BJ (cell line): ENCODE data around the gene LDB1. TPM values are rescaled to one million over a fixed set of nuclear protein-coding genes. Genes with fewer than 3 reads are reported as not detected.

Experiments
- CTCF ChIA-PET: fragments of 350-600 bp; formaldehyde crosslinking; extraction: SDS; loops from one replicate; lab custom pipeline; 2021; ENCODE audit warnings: antibody characterized with exemption, inconsistent platforms; lab: Yijun Ruan, JAX
- POLR2A ChIA-PET: fragments of 300-600 bp; sonication (Branson Sonifier 250); formaldehyde crosslinking; extraction: SDS; loops from one replicate; lab custom pipeline; 2021; ENCODE audit warnings: antibody characterized with exemption; lab: Charles Lee
- DNase-seq: peaks from one replicate; pipeline ENCODE4 v3.0.0-alpha.2; 2011; ENCODE audit warnings: low read depth
- H3K27me3 ChIP-seq: 2 replicates; pipeline ENCODE4 v1.6.0; 2011; ENCODE audit warnings: low read length; ENCODE audit not compliant: control insufficient read depth, insufficient read depth
- H3K36me3 ChIP-seq: 2 replicates; pipeline ENCODE4 v1.5.1; 2011; ENCODE audit warnings: low read length; ENCODE audit not compliant: control insufficient read depth, insufficient read depth
- H3K4me3 ChIP-seq: 2 replicates; pipeline ENCODE4 v1.5.1; 2011; ENCODE audit warnings: low read depth, mild to moderate bottlenecking, control low read depth, low read length
- CTCF ChIP-seq: IDR thresholded peaks from 2 replicates; pipeline ENCODE4 v1.5.1; 2011; ENCODE audit warnings: low read depth, mild to moderate bottlenecking, control low read depth, inconsistent platforms, low read length, moderate library complexity; ENCODE audit not compliant: insufficient read depth
- polyA plus RNA-seq: library from polyadenylated mRNA; depleted of rRNA; stranded (reverse); fragments of >200 nt; gene quantifications from 2 replicates; pipeline ENCODE4 v1.2.3, GENCODE V29; 2011

The LDB1 gene
- polyA plus RNA-seq, 1 experiment: 115 TPM

DNA sequence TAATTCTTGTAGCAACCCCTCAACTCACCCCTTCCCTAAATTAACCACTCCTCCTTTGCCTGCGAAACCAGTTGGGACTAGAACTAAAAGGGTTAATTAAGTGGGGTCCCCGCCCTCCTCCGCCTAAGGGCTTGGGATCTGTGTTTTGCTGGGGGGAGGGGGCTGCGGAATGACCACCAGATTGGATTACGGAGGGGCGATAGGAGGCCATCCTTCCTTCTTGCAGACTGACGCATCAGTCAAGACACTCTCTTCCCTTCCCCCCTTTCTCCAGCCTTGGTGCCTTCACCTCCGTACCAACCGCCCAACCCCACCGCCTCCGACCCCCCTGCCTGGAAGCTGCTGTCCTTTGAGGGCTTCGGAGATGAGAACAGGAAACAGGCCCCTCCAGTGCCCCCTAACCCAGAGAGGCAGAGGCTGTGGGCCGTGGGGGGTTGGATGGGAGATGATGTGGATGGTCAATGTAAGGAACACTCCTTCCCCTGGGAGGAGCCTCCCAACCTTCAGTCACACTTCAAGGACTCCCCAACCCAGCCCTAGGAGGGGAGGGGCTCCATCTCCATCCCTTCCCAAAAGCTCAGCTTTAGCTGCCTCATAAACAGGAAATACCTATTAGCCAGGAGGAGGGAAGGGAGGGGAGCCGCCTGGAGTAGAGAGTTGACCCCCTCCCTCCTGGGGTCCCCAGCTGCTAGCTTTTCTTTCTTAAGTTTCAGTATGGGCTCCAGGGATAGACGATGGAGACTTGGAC lies 997 bp upstream of the LDB1 start:
- Histone ChIP-seq H3K4me3 (peak overlapping the region; percentile 97), H3K36me3 (no peaks in the 10 kb centered on the region; the same call in 1 of the 2 replicates), H3K27me3 (no peaks in the 10 kb centered on the region)
- ChIA-PET POLR2A (interaction anchor here (0.5 kb wide), 1 partner anchor 290 kb away, joined by 3 read pairs; no protein-coding TSS in a partner anchor), CTCF (interaction anchor here (0.8 to 2.2 kb wide), 4 partner anchors 11 to 48 kb away, joined by 3 to 19 read pairs (median 4); partner anchors contain the start of gene PPRC1)
- TF ChIP-seq CTCF: no peak
- no peak for DNase-seq

DNA sequence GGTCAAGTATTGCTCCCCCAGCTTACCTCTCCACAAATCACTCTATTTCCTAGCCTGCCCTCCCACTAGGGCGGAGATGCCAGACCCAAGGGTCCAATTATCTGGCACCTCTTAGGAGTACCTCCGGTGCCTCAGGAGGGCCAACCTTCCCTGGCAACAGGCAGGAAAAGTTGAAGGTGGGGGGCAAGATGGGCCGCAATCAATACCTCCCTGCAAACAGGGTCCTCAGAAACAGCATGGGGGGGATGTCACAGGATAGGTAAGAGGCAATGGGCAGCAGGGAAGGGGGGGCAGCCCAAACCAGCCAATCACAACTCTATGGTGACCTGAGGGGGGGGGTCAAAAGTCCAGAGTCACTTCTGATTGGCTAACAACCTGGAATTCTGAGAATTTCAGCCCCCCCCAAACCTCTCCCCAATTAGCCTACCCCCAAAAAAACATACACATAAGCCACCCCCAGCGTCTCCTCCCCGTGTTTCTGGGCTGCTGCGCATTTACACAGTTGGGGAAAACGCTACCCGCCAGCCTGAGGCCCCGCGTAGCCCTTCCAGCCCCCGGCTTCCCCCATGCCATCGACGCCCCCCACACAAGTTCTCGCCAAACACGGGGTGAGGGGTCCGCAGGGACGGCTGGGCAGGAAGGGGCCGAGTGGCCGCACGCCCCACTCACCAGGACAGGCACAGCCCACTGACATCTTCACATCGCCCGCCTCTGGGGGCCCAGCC lies 589 bp downstream of the LDB1 start:
- TF ChIP-seq CTCF: no peak
- ChIA-PET CTCF (interaction anchor here (0.6 to 1.2 kb wide), 2 partner anchors 12 to 18 kb away, joined by 3 to 5 read pairs; no protein-coding TSS in a partner anchor), POLR2A (no interaction called here)
- no peak for DNase-seq
- Histone ChIP-seq H3K36me3 (no peaks in the 10 kb centered on the region; the same call in 1 of the 2 replicates), H3K27me3 (no peaks in the 10 kb centered on the region), H3K4me3 (peak overlapping the region; percentile 97)

GRCh38 chr10:102118867-102119266 lies 1.3 kb downstream of the LDB1 start:
- DNase-seq: no peak
- TF ChIP-seq CTCF: no peak
- peak overlapping the region; percentile 97 for H3K4me3 ChIP-seq
- H3K36me3 ChIP-seq: no peaks in the 10 kb centered on the region; the same call in 1 of the 2 replicates
- ChIA-PET CTCF (interaction anchor here (0.6 to 1.2 kb wide), 2 partner anchors 12 to 18 kb away, joined by 3 to 5 read pairs; no protein-coding TSS in a partner anchor), POLR2A (no interaction called here)
- no peaks in the 10 kb centered on the region for H3K27me3 ChIP-seq

DNA sequence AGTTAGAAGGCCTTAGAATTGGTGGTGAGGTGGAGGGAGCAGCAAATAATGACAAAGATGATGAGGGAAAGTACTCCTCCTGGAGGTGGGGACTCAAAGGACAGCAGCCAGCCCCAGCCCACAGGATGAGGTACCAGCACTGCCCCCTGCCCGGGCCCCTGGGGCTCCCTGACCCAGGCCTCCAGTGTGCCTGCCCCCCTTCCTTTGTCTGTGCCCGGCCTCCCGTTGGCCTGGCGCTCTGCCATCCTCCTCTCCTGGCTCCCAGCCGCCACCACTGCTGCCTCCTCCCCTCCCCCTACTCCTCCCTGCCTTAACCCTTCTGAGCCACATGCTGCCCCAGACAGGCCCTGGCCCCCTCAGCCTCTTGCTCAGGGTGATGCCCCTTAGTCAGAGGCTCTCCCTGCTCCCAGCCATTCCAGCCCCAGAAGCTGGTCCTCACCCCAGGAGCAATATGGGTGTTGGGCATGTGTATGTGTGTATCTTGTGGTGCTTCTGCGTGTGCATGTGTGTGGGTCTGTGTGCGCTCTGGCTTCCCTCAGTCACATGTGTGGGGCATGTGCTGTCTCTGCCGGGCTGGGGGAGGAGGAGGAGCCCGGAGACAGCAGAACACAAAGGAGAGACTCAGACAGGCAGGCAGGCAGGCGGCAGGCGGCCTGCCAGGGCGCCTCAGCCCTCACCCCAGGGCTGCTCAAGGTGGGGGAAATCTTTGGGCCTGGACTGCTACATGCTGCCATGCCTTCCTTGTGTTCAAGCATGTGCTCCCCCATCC lies 2.6 kb downstream of the LDB1 start:
- no peak for DNase-seq
- Histone ChIP-seq H3K4me3 (peak overlapping the region; percentile 97), H3K36me3 (no peaks in the 10 kb centered on the region; the same call in none of the 2 replicates), H3K27me3 (no peaks in the 10 kb centered on the region)
- ChIA-PET CTCF (interaction anchor here (1.7 kb wide), 1 partner anchor 28 kb away, joined by 3 read pairs; no protein-coding TSS in a partner anchor), POLR2A (no interaction called here)
- TF ChIP-seq CTCF: peak; percentile 42
